ENCODE measurements around the gene PLIN1.

PLIN1 gene

DNA sequence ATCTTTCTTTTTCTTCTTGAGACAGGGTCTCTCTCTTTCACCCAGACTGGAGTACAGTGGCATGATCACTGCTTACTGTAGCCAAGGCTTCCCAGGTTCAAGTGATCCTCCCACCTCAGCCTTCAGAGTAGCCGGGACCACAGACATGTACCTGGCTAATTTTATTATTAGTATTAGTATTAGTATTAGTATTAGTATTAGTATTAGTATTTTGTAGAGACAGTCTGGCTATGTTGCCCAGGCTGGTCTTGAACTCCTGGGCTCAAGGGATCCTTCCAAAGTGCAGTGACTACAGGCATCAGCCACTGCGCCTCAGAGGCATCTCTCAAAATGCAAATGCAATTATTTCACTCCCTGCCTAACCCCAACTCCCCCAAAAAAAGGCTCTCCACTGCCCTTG is 25.6 kb downstream of the PLIN1 start:
- H3K27me3 ChIP-seq (ENCODE audit: low read depth), result no peaks in the 10 kb centered on the region
- H3K4me3 ChIP-seq, result no peak overlapping the region
- H3K36me3 ChIP-seq (replicated peaks), result peaks cover 5% of the 10 kb centered on the region
- no peak for DNase-seq (ENCODE audit: low spot score in 2 of 2)
- peaks cover 4% of the 10 kb centered on the region; the same call in 1 of the 2 replicates for H3K4me1 ChIP-seq
- H3K9me3 ChIP-seq, result no peaks in the 10 kb centered on the region
- in situ Hi-C loops (cut with MboI; ENCODE audit: low sequenced_read_pairs), result no loop called here

GRCh38 chr15:89652666-89653065 is 26.5 kb downstream of the PLIN1 start:
- Histone ChIP-seq H3K36me3 (replicated peaks) (peaks cover 5% of the 10 kb centered on the region), H3K27me3 (ENCODE audit: low read depth) (no peaks in the 10 kb centered on the region), H3K4me3 (no peak overlapping the region), H3K4me1 (peaks cover 4% of the 10 kb centered on the region; the same call in 1 of the 2 replicates), H3K9me3 (no peaks in the 10 kb centered on the region)
- no peak for DNase-seq (ENCODE audit: low spot score in 2 of 2)
- in situ Hi-C loops (cut with MboI; ENCODE audit: low sequenced_read_pairs), result no loop called here

- no peak overlapping the region for H3K4me3 ChIP-seq
- no peaks in the 10 kb centered on the region for H3K27me3 ChIP-seq (ENCODE audit: low read depth)
- in situ Hi-C loops (cut with MboI; ENCODE audit: low sequenced_read_pairs), result no loop called here
- no peaks in the 10 kb centered on the region for H3K9me3 ChIP-seq
- no peak for DNase-seq (ENCODE audit: low spot score in 2 of 2)
- peaks cover 4% of the 10 kb centered on the region; the same call in 1 of the 2 replicates for H3K4me1 ChIP-seq
- H3K36me3 ChIP-seq (replicated peaks), result peaks cover 5% of the 10 kb centered on the region
Observed at GRCh38 chr15:89652131-89652530, 27.0 kb downstream of the PLIN1 start.

DNA sequence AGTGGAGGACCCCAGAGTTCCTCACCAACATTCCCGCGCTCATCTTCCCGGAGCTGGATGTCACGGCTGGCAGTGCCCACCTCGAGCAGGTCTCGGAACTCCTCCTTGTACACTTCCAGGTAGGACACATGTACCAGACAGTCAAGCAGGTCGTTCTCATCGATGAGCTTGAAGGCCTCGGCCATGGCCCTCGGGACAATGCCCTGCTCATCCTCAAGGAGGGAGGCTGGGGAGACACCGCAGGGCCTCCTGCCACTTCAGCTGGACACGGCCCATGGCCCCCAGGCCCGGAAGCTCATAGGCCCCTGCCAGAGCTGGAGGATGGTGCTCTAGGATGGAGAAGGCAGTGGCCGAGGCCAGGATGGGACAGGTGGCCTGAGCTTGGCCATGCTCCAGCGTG is 29.5 kb downstream of the PLIN1 start:
- in situ Hi-C loops (cut with MboI; ENCODE audit: low sequenced_read_pairs), result no loop called here

GRCh38 chr15:89649013-89649625 is 30.0 kb downstream of the PLIN1 start:
- Histone ChIP-seq H3K36me3 (replicated peaks) (peaks cover 23% of the 10 kb centered on the region), H3K27me3 (ENCODE audit: low read depth) (no peaks in the 10 kb centered on the region), H3K4me3 (no peak overlapping the region)

More for the DNA sequence above, 29.5 kb downstream of the PLIN1 start:
- Histone ChIP-seq H3K4me3 (no peak overlapping the region), H3K36me3 (replicated peaks) (peaks cover 22% of the 10 kb centered on the region), H3K9me3 (no peaks in the 10 kb centered on the region), H3K4me1 (no peaks in the 10 kb centered on the region), H3K27me3 (ENCODE audit: low read depth) (no peaks in the 10 kb centered on the region)
- DNase-seq (ENCODE audit: low spot score in 2 of 2), result no peak

GRCh38 chr15:89648106-89649012 is 30.8 kb downstream of the PLIN1 start:
- DNase-seq (ENCODE audit: low spot score in 2 of 2), result no peak
- in situ Hi-C loops (cut with MboI; ENCODE audit: low sequenced_read_pairs), result no loop called here
- H3K9me3 ChIP-seq, result no peaks in the 10 kb centered on the region
- no peak overlapping the region for H3K4me3 ChIP-seq
- peaks cover 25% of the 10 kb centered on the region for H3K36me3 ChIP-seq (replicated peaks)
- no peaks in the 10 kb centered on the region for H3K4me1 ChIP-seq
- no peaks in the 10 kb centered on the region for H3K27me3 ChIP-seq (ENCODE audit: low read depth)

More at GRCh38 chr15:89649013-89649625, 30.0 kb downstream of the PLIN1 start:
- Histone ChIP-seq H3K4me1 (no peaks in the 10 kb centered on the region), H3K9me3 (no peaks in the 10 kb centered on the region)
- DNase-seq (ENCODE audit: low spot score in 2 of 2), result no peak
- in situ Hi-C loops (cut with MboI; ENCODE audit: low sequenced_read_pairs), result no loop called here

- H3K9me3 ChIP-seq, result no peaks in the 10 kb centered on the region
- in situ Hi-C loops (cut with MboI; ENCODE audit: low sequenced_read_pairs), result no loop called here
- no peaks in the 10 kb centered on the region for H3K4me1 ChIP-seq
- no peak overlapping the region for H3K4me3 ChIP-seq
- DNase-seq (ENCODE audit: low spot score in 2 of 2), result peak in 1 of 2 experiments; percentile 91
- no peaks in the 10 kb centered on the region for H3K27me3 ChIP-seq (ENCODE audit: low read depth)
- H3K36me3 ChIP-seq (replicated peaks), result peaks cover 20% of the 10 kb centered on the region
Observed at GRCh38 chr15:89647191-89647851, 31.8 kb downstream of the PLIN1 start.

DNA sequence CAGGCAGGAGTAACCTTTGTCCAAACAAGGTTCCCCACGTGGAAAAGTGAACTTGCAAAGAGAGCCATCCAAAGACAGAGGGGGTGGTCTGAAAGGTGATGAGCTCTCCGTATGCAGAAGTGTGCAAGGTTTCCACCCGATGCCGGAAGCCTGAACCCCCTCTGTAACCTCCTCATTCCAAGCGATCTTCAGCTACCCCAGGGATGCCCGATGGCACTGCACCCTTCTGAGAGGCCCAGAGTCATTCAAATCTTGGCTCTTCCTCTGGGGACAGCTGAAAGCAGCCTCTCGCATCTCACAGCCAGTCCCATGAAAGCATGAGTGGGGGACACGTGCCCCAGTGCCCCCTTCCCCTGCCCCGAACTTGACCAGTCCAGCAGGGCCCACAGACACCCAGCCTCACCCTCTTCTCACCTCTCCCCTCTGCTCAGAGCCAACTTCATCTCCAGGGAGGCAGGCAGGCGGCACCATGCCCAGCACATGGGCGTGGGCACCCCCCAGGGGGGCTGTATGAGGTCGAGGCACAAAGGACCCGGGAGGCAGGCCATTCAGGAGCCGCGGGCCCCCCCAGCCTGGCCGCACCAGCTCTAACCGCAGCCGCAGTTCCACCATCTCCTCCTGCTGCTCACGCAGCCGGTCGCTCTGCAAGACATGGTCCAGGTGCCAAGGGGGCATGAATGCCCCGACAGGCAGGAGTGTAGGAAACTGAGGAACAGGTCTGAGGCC is 32.6 kb downstream of the PLIN1 start:
- Histone ChIP-seq H3K4me1 (no peaks in the 10 kb centered on the region), H3K27me3 (ENCODE audit: low read depth) (no peaks in the 10 kb centered on the region), H3K4me3 (no peak overlapping the region), H3K36me3 (replicated peaks) (peaks cover 20% of the 10 kb centered on the region), H3K9me3 (no peaks in the 10 kb centered on the region)
- no peak for DNase-seq (ENCODE audit: low spot score in 2 of 2)
- in situ Hi-C loops (cut with MboI; ENCODE audit: low sequenced_read_pairs), result no loop called here

DNA sequence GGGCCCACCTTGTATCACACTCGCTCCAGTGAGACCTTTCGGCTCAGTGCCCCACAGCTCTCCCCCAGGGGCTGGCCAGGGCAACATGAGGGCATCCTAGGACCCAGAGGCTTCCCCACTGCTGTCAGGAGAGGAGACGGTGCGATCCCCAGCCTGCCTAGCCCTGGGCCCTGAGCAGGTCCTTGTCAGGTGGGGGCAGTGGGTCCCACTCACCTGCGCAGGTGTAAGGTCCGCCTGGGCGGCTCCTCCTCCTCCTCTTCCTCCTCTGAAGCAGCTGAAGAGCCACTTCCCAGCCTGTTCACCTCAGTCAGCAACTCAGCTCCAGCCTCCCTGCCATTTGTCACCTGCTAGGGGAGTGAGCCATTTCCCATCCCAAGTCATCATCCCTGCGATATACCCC is 33.5 kb downstream of the PLIN1 start:
- Histone ChIP-seq H3K4me3 (no peak overlapping the region), H3K36me3 (replicated peaks) (peaks cover 28% of the 10 kb centered on the region), H3K4me1 (no peaks in the 10 kb centered on the region), H3K9me3 (no peaks in the 10 kb centered on the region), H3K27me3 (ENCODE audit: low read depth) (no peaks in the 10 kb centered on the region)
- DNase-seq (ENCODE audit: low spot score in 2 of 2), result no peak
- in situ Hi-C loops (cut with MboI; ENCODE audit: low sequenced_read_pairs), result no loop called here

DNA sequence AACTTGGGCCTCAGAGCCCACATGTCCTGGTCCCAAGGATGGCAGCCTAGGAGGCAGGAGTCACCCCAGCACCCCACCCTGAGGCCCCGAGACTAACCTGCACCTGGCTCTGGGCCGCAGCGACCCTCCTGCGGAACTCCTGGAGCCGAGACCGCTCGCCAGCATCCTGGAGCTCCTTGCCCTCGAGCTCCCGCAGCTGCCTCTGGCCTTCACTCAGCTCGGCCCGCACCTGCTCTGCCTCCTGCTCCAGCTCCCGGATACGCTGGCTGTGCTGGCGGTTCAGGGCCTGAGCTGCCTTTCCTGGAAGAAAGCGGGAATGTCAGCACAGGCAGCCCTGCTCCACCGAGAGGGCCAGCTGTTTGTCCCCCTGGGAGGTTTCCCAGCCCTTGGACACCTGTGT is 37.1 kb downstream of the PLIN1 start:
- no peaks in the 10 kb centered on the region for H3K4me1 ChIP-seq
- no peaks in the 10 kb centered on the region for H3K9me3 ChIP-seq
- H3K27me3 ChIP-seq (ENCODE audit: low read depth), result no peaks in the 10 kb centered on the region
- no peak overlapping the region for H3K4me3 ChIP-seq
- no peak for DNase-seq (ENCODE audit: low spot score in 2 of 2)
- in situ Hi-C loops (cut with MboI; ENCODE audit: low sequenced_read_pairs), result no loop called here
- H3K36me3 ChIP-seq (replicated peaks), result peaks cover 32% of the 10 kb centered on the region

DNA sequence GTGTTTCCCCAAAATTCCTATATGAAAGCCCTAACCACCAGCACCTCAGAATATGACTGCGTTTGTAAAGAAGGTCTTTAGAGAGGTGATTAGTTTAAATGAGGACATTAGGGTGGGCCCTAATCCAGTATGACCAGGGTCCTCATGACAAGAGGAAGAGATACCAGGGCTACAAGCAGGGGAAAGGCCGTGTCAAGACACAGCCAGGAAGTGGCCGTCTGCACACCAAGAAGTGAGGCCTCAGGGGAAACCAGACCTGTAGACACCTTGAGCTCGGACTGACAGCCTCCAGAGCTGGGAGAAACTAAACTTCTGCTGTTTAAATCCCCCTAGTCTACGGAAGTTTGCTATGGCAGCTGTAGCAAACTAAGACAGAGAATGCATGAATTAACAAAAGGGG is 38.1 kb downstream of the PLIN1 start:
- H3K9me3 ChIP-seq, result no peaks in the 10 kb centered on the region
- in situ Hi-C loops (cut with MboI; ENCODE audit: low sequenced_read_pairs), result no loop called here
- peaks cover 23% of the 10 kb centered on the region for H3K36me3 ChIP-seq (replicated peaks)

DNA sequence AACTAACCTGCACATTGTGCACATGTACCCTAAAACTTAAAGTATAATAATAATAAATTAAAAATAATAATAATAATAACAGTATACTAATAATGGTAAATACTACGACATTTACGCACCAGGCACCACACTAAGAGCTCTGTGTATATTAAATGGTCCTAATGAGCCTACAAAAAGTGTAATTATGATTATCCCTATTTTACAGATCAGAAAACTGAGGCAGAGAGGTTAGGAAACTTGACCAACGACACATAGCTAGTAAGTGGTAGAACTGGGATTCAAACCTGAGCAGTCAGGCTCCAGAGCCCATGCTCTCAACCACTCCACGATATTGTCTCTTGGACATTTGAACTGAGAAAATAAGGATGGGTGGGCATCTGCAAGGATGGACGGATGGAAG is 38.9 kb downstream of the PLIN1 start:
- no peak overlapping the region for H3K4me3 ChIP-seq
- peaks cover 15% of the 10 kb centered on the region for H3K36me3 ChIP-seq (replicated peaks)
- H3K9me3 ChIP-seq, result no peaks in the 10 kb centered on the region
- H3K27me3 ChIP-seq (ENCODE audit: low read depth), result no peaks in the 10 kb centered on the region
- in situ Hi-C loops (cut with MboI; ENCODE audit: low sequenced_read_pairs), result no loop called here
- no peak for DNase-seq (ENCODE audit: low spot score in 2 of 2)
- no peaks in the 10 kb centered on the region for H3K4me1 ChIP-seq

More for the DNA sequence above, 38.1 kb downstream of the PLIN1 start:
- DNase-seq (ENCODE audit: low spot score in 2 of 2), result no peak
- no peaks in the 10 kb centered on the region for H3K4me1 ChIP-seq
- H3K27me3 ChIP-seq (ENCODE audit: low read depth), result no peaks in the 10 kb centered on the region
- no peak overlapping the region for H3K4me3 ChIP-seq

- H3K4me3 ChIP-seq, result no peak overlapping the region
- in situ Hi-C loops (cut with MboI; ENCODE audit: low sequenced_read_pairs), result no loop called here
- H3K9me3 ChIP-seq, result no peaks in the 10 kb centered on the region
- H3K27me3 ChIP-seq (ENCODE audit: low read depth), result no peaks in the 10 kb centered on the region
- peaks cover 51% of the 10 kb centered on the region for H3K36me3 ChIP-seq (replicated peaks)
- H3K4me1 ChIP-seq, result no peaks in the 10 kb centered on the region
- DNase-seq (ENCODE audit: low spot score in 2 of 2), result no peak
Observed at GRCh38 chr15:89633585-89633984, 45.6 kb downstream of the PLIN1 start.

Data from HAP-1 (cell line).